Activated gamma-delta T cell (primary cell): ENCODE measurements around the gene CCDC154.
A peak's percentile ranks its signal among the peaks of the same experiment; 100 is the strongest.
"Not testable (repeated sequence)": the region's sequence is repeated elsewhere in the genome, so short reads cannot be mapped to it uniquely, and the experiment has no call there.

Experiments
- DNase-seq: peaks from one replicate; lab custom pipeline; 2025; lab: John Stamatoyannopoulos, UW
- total RNA-seq, 2 donors: gene quantifications; one replicate each; lab custom pipeline; 2026; lab: John Stamatoyannopoulos, UW

The CCDC154 gene, protein sequence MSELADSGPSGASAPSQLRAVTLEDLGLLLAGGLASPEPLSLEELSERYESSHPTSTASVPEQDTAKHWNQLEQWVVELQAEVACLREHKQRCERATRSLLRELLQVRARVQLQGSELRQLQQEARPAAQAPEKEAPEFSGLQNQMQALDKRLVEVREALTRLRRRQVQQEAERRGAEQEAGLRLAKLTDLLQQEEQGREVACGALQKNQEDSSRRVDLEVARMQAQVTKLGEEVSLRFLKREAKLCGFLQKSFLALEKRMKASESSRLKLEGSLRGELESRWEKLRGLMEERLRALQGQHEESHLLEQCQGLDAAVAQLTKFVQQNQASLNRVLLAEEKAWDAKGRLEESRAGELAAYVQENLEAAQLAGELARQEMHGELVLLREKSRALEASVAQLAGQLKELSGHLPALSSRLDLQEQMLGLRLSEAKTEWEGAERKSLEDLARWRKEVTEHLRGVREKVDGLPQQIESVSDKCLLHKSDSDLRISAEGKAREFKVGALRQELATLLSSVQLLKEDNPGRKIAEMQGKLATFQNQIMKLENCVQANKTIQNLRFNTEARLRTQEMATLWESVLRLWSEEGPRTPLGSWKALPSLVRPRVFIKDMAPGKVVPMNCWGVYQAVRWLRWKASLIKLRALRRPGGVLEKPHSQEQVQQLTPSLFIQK
- total RNA-seq: 6.1 to 7.4 reads per million in 2 donors

DNA sequence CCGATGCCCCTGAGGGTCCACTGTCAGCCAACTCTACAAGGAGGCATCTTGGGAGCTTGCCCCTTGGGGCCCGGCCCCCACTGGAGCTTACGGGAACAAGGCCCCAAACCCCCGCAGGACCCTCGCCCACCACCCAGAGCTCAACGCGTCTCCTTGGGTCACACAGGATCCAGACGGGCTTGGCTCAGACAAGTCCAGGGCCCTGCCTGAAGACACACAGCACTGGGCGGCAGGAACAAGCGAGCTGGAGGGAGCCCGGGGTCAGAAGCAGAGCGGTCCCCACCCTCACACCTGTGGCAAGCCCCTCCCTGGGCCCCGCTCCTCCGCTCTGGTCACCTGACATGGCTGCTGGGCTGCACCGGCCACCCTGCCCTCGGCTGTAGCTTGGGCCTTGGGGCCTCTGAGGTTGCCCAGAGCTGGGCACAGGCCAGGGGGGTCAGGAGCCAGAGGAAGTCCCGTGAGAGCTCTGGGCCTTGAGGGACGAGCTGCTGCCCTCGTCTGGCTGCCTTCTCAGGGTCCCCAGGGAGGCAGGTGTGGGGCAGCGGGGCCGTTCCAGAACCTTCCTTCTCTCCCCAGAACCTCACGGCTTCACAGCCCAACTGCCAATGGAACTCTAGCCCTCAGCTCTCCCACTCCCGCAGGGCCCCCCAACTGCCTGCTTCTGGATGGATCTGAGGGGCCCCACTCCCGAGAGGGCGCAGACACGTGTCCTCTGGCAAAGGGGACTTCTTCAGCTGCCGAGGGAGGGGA is at the start of gene CCDC154:
Gene CCDC154 (minus strand): TSS at position 577 of the 750 bp plus-strand sequence. CDS start 234 bp downstream, at position 343.
- no peak for DNase-seq

DNA sequence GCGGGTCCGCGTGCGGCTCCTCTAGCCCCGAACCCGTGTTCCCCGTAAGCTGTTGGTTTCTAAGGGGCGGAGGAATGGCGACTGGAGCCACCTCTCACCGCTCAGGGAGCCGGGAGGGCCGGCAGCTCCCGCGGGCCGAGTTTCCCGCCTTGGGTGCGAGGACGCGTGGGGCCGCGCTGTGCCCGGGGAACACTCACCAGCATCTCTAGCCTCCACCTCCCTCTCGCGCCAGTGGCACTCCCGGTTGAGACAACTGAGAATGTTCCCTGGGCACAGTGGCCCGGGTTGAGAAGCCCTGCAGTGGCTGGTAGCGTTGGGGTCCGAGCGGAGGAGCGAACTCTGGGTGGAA is 49.4 kb upstream of the CCDC154 start:
- no peak for DNase-seq

DNA sequence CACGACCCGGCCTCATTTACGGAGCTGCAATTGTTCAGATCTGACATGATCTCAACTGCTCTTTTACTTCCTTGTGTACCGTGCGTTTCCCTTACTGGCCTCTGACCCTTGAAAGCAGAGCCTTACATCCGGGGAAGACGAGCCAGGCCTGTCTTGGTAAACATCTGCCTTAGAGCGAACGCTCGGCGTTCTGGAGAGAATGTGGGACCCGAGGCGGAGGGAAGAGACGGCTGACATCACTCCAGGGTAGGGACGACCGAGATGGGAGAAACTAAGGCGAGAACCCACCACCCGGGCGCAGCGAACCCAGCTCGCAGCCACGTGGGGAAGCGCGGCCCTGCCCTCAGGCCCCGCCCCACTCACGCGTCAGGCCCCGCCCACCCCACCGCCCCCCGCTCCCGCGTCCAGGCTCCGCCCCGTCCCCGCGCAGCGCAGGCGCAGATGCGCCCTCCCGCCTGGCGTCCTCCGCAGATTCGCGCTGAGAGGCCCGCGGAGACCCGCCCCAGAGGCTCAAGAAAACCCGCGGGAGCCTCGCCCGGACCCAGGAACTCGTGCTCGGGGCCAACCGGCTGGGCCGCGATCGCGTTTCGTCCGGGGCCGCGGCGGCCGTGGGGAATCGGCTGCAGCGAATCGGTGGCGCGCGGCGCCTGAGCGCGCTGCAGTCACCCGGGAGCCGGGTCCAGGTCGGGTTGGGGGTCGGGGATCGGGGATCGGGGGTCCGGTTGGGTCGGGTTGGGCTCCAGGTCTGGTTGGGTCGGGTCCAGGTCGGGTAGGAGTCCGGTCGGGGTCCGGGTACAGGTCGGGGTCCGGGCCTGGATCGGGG is 48.8 kb upstream of the CCDC154 start, which contains the start of gene TELO2:
Gene TELO2 (plus strand): TSS at position 438 of the 823 bp plus-strand sequence. CDS start 922 bp downstream, outside the sequence.
- peak; percentile 82 for DNase-seq

DNA sequence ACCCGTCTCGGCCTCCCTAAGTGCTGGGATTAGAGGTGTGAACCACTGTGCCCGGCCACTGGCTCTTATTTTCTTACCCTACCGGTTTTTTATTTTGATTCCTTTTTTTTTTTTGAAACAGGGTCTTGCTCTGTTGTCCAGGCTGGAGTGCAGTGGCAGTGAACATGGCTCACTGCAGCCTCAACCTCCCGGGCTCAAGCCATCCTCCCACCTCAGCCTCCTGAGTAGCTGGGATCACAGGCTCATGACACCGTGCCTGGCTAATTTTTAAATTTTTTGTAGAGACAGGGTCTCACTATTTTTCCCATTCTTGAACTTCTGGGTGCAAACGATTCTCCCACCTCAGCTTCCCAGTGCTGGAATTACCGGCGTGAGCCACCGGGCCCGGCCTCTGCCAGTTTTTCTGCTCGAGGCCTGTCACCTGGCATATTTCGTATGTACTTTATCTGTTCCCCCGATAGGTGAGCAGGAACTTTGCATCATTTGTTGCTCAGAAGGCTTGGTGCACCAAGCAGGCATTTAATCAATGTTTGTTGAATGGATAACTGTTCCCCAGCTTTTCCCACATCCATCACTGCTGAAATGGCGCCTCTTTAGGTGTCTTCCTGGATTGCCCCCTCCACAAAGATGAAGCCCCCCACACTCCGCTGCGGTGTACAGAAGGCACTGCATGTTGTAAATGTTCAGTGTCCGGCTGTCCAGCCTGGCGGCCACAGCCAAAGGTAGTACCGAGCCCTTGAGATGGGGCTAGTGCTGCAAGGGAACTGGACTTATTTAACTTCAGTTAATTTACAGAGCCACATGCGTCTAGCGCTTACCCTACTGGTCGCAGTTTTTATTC is 47.9 kb upstream of the CCDC154 start:
- no peak for DNase-seq

DNA sequence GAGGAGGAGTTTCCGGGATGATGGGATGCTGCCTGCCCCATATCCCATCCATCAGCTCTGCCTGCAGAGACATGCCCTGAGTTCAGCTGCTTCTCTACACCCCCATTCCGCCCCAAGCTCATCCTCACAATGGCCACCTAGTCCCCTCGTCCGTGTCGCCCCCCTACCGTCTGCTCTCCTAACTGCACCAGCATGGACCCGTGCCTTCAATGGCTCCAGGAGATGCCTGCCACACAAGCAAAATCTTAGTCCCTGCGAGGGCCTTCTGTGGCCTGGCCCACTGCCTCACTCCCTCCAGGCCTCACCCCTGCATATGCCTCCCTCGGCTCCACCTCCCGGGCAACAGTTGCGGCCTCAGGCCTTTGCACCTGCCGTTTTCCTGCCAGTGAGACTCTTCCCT is 47.0 kb upstream of the CCDC154 start:
- no peak for DNase-seq

DNA sequence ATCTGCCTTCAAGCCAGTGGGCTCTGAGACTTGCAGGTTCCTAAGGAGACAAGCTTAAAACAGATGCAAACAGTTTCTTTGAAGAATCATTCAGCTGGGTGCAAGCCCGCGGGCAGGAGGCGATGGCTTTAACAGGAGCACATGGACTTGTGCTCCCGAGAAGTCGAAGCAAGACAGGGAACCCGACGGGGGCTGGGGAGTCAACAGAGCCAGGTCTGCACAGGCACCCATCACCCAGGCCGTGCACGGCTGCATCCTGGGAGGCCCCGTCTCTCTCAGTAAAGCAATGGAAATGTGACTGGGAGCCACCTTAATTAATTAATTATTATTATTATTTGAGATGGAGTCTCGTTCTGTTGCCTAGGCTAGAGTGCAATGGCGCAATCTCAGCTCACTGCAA is 44.7 kb upstream of the CCDC154 start:
- no peak for DNase-seq

DNA sequence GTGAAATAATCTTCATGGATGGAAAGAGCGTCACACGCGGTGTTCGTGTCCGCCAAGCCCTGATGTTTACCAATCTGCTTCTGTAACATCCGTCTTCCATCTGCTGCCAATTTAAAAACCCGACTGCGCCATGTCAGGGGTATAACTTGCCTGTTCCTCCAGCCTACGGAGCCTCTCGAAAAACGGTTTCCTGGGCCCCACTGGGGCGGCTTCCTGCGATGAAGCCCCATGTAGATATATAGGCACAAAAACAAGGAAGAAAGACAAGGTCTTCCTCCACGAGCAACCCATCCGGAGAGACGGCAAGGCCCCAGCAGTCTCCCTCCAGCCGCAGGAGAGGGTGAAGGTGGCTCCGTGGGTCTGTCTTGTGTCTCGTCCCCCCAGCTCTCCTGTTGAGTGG is 44.3 kb upstream of the CCDC154 start, which contains the start of gene PTX4:
Gene PTX4 (minus strand): TSS at position 326 of the 400 bp plus-strand sequence. CDS start 35 bp downstream, at position 291.
- no peak for DNase-seq

DNA sequence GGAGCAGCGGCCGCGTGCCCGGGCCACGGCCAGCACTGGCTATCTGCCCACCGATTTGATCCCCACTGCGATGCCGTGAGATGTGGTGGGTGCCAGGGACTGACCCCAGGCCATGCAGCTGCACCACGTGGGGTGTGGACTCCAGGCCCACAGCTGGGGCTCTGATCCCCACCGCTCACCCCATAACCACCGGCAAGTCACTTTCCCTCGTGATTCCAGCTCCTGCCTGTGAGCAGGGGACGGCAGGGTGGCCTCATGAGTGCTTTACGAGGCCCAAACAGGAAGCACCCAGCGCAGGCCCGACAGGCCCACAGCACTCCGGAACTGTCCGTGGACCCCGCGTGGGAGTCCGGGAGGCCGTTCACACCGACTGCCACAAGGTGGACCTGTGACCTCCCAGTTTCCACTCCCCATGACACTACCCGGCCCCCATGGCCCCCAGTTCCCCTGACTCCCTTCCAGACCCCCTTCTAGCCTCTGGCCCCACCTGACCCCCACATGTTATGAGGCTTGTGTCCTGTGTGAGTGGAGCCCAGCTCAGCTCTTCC is 43.8 kb upstream of the CCDC154 start:
- no peak for DNase-seq

DNA sequence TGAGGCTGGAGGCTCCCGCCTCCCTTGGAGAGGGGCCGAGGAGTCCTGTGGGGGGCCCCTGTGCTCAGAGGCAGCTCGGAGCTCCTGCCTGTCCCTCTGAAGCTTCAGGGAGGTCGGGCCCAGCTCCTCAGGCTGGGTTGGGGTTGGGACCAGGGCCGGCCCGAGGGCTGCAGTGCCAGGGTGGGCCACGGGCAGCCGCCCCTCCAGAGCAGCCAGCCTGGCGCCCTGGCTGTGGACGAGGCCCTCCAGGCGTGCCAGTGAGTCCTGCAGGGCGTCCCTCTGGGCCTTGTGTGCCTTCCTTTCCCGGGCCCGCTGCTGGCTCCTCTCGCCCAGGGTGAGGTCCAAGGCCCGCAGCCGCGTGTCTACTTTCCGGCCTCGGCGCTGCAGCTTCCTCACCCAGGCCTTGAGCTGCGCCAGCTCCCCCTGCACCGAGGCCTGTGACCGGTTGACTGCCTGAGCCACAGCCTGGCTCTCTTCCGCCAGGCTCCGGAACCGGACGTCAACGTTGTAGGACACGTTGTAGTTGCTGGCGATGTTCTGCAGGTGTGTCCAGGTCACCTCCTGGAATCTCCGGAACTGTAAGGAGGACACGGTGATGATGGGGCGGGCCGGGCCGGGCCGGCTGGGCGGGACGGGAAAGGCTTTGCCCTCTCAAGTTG is 43.2 kb upstream of the CCDC154 start:
- DNase-seq: no peak

DNA sequence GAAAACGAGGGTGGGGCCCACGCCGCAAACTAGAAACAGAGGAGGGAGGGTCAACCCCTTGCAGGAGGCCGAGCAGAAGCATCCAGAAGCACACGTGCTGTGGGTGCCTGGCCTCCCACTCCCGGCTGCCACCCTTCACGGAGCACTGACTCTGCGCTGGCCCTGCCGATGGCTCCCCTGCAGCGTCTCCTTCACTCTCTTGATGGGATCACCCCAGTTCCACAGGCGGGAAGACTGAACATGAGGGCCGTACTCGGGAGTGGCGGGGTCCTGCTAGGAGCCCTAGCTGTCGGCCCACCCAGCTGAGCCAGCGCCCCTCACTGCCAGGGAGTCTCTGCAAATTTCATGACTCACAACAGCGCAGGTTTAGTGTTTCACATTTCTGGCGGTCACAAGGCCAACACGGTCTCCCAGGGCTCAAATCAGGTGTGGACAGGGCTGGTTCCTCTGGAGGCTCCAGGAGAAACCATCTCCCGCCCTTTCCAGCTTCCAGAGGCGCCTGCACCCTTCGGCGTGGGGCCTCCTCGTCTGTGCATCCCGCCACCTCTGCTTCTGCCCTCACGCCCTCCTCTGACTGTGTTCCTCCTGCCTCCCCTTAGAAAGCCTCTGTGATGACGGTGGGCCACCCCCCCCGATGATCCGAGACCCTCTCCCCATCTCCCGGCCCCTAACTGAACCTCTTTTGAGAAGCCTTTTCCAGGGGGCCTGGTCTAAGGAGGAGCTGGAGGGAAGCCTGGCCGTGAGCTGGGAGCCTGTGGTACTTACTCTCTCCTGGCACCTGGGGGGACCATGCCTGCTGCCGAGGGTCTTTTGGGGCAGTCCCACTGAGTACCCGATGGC is 42.4 kb upstream of the CCDC154 start:
- no peak for DNase-seq

DNA sequence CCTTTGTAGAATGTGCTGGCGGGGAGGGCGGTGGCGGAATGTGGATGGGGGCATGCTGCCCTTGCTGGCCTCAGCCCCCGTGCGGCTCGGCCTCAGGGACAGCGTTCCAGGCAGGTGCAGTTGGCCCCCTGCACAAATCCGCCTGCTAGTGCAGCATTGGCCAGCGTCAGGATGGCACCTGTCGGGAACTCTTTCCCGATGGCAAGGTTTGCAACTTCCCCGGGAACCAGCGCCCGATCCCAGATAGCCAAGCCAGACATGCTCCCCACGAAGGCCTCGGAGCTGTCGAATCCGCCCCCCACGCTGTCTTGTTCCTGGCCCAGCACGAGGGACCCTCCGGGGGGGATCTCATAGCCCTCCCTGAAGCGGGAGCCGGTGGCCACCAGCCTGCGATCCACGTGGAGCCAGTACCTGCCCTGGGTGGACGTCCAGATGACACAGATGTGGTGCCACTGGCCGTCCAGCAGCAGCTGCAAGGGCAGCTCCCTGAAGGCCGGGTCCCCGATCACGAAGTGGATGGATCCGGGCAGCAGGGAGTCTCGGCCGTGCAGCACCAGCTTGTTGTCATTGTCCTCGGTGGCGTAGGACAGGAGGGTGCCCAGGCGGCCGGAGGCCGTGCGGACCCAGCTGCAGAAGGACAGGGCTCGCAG is 41.6 kb upstream of the CCDC154 start:
- no peak for DNase-seq

DNA sequence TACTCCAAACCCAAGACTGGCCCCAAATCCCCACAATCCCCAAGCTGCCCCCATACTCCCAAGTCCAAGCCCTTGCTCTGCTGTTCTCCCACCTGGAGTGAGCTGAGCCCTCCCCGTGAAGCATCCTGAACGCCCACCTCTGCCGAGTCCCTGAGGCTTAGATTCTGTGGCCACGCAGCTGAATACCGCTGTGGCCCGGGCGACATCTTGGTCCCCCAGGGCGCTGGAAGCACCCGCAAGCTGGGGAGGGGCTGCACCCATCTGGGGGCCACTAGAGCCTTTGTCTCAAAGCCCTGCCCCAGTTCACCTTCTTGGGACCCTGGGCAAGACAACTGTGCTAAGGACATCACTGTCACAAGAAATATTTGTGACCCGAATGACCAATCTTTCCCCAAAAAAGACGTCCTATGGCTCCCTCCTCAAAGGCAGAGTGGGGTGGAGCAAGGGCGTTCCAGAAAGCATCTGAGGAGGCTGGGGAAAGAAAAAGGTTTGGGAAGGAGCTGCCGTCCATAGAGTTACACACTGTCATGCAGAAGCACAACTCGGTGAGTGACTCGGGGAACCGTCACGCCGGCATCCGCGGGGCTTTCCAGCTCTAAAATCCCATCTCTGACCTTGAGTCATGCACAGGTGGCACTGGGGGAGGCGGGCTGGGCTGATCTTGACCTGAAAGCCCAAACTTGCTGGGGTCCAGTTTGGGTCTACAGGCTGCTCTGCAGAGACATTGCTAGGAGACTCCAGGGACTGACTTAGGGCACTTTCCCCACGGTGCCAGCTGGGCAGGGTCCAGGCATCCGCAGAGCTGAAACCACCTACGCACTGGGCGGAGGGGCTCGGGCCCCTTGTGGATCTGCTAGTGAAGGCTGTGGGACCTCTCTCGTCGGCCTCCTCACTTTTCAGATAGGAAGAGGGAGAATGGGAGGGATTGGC is 37.8 kb upstream of the CCDC154 start:
- DNase-seq: no peak

DNA sequence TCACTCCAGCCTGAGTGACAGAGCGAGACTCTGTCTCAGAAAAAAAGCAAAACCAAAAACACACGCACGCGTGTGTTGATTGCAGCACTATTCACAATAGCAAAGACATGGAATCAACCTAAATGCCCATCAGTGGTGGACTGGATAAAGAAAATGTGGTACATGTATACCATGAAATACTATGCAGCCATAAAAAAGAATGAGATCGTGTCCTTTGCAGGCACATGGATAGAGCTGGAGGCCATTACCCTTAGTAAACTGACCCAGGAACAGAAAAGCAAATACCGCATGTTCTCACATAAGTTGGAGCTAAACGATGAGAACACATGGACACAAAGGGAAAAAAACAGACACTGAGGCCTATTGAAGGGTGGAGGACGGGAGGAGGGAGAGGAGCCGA is 34.6 kb upstream of the CCDC154 start:
- DNase-seq: not testable (repeated sequence)

DNA sequence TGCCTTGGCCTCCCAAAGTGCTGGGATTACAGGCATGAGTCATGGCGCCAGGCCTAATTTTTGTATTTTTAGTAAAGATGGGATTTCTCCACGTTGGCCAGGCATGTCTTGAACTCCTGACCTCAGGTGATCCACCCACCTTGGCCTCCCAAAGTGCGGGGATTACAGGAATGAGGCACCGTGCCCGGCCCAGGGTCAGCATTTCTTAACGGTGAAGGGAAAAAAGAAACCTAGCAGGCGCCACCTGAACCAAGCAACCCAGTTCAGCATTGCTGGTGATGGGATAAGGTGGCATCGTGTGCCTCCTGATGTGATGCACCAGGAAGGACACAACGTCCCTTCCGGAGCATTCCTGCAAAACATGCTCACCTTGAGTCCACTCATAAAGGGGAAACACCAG is 32.7 kb upstream of the CCDC154 start:
- no peak for DNase-seq

DNA sequence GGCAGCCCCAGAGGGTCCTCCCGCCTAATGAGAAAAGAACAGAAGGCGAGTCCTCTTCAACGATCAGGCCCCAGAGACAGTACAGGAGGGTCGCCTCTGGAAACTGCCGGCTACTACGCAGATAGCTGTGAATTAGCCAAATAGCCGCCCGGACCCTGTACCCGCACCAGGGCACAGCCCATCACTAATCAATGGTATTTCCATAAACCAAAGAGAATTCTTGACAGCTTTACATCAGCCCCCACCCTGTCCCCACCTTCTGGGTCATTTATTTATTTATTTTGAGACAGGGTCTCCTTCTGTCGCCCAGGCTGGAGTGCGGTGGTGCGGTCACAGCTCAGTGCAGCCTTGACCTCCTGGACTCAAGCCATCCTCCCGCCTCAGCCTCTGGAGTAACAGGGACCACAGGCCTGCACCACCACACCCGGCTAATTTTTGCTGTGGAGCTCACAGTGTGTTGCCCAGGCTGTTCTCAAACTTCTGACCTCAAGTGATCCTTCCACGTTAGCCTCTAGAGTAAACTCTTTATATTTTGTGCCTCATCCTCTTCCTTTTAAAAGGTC is 31.3 kb upstream of the CCDC154 start:
- DNase-seq: no peak

DNA sequence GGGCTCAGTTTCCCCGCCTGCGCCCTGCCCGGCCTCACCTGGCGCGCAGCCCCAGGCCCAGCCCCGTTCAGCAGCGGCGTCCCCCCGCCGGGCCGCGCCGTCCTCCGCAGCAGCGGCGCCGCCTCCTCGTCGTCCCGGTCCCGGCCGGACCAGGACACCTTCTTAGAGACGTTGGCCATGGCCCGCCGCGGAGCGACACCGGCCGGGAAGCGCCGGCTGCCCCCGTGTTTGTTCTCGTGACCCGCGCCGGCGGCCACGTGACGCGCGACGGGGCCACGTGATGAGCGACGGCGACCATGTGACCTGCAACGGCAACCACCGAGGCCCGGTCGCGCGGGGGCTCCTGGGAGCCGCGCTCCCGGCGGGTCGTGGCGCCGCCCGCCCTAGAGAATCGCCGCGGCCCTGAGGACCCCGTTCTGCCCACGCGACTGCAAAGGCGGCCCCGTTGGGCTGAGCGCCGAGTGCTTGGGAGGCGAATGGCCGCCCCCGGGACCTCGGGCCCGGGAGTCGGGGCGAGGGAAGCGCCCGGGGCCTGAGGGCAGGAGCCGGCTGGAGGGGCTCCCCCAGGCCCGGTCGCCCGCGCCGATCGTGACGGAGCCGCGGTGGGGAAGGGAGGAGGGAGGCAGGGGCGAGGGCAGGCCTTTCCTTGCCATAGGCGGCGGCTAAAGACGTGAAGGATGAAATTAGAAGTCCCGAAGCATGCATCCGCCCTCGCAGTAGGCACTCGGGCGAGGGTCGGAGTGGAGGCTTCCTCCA is 30.6 kb upstream of the CCDC154 start, which contains the start of gene CLCN7:
Gene CLCN7 (minus strand): TSS at position 233 of the 756 bp plus-strand sequence. CDS start 54 bp downstream, at position 179.
- peak; percentile 86 for DNase-seq
